ENCODE data around the gene PLXDC2. TPM values are rescaled to one million over a fixed set of nuclear protein-coding genes. Genes with fewer than 3 reads are reported as not detected.

Gene PLXDC2
- total RNA-seq, 2 donors from 2014 or later = 19.5 to 26.4 TPM

DNA sequence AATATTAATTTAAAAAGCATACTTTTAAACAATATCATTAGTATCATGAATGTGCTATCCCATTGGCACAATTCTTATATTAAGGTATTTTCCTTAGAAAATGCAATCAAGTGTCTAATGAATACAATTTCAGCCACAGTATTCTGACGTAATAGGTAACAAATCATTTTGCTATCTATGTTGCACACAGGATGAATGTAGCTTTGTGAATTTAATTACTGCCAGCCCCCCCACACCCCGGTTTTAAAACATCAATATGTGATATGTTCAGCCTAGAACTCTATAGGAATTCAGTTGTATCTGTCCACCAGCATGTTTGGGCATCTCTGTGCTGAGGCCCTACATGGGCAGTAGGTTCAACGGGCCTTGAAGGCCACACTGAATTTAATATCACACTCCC is 274.6 kb downstream of the PLXDC2 start:
- no peaks in the 10 kb centered on the region for H3K4me1 ChIP-seq (ENCODE audit: control insufficient read depth, insufficient read depth, low read length)
- no peaks in the 10 kb centered on the region for H3K27me3 ChIP-seq (ENCODE audit: control insufficient read depth, insufficient read depth, low read length, poor library complexity, severe bottlenecking)
- no peak overlapping the region for H3K27ac ChIP-seq (ENCODE audit: low read depth, low read length)
- H3K9me3 ChIP-seq (ENCODE audit: control insufficient read depth, low read length) = no peaks in the 10 kb centered on the region
- peaks cover 4% of the 10 kb centered on the region for H3K36me3 Mint-ChIP-seq (ENCODE audit: low read depth)
- DNase-seq = no peak
- H3K4me3 Mint-ChIP-seq = no peak overlapping the region
- no peaks in the 10 kb centered on the region for H3K4me1 Mint-ChIP-seq
- H3K4me3 ChIP-seq (ENCODE audit: low read length) = no peak overlapping the region
- 86 to 91% methylated on average over 3 of the region's 3 CpGs for WGBS, 2 experiments (ENCODE audit: insufficient coverage in 1 of 2, insufficient read length in 1 of 2)
- H3K36me3 ChIP-seq (ENCODE audit: control insufficient read depth, insufficient read depth, low read length) = no peaks in the 10 kb centered on the region
- H3K9me3 Mint-ChIP-seq = peaks cover 4% of the 10 kb centered on the region
- no peaks in the 10 kb centered on the region for H3K27me3 Mint-ChIP-seq (ENCODE audit: insufficient read depth)
- TF ChIP-seq, protein P1, sequence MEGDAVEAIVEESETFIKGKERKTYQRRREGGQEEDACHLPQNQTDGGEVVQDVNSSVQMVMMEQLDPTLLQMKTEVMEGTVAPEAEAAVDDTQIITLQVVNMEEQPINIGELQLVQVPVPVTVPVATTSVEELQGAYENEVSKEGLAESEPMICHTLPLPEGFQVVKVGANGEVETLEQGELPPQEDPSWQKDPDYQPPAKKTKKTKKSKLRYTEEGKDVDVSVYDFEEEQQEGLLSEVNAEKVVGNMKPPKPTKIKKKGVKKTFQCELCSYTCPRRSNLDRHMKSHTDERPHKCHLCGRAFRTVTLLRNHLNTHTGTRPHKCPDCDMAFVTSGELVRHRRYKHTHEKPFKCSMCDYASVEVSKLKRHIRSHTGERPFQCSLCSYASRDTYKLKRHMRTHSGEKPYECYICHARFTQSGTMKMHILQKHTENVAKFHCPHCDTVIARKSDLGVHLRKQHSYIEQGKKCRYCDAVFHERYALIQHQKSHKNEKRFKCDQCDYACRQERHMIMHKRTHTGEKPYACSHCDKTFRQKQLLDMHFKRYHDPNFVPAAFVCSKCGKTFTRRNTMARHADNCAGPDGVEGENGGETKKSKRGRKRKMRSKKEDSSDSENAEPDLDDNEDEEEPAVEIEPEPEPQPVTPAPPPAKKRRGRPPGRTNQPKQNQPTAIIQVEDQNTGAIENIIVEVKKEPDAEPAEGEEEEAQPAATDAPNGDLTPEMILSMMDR (conservative IDR thresholded peaks at IDR 0.05) = no peak
- no peak overlapping the region for H3K9ac ChIP-seq (ENCODE audit: extremely low read depth, low read length, poor library complexity, severe bottlenecking)
- H3K27ac Mint-ChIP-seq = no peak overlapping the region

DNA sequence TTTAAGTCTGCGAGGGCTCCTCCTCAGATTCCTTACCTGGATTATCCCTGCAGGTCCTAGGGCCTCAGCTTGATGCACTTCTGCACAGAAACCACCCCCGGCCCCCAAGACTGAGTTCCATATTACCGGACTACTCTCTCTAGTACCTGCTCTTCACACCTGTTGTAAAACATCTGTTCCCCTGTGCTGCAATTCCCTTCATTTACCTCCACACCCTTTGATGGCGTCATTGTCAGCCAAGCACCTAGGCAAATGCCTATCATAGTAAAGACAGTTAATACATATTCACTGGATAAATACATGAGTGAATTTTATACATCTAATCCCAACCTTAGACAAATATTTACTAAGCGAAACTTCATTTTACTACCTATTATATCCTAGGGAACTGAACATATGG is 275.5 kb downstream of the PLXDC2 start:
- H3K27me3 ChIP-seq (ENCODE audit: control insufficient read depth, insufficient read depth, low read length, poor library complexity, severe bottlenecking) = no peaks in the 10 kb centered on the region
- no peaks in the 10 kb centered on the region for H3K9me3 ChIP-seq (ENCODE audit: control insufficient read depth, low read length)
- no peak overlapping the region for H3K9ac ChIP-seq (ENCODE audit: extremely low read depth, low read length, poor library complexity, severe bottlenecking)
- H3K4me3 ChIP-seq (ENCODE audit: low read length) = no peak overlapping the region
- TF ChIP-seq, protein P1 (conservative IDR thresholded peaks at IDR 0.05) = no peak
- 93 to 100% methylated on average over 1 to 5 of the region's 5 CpGs for WGBS, 2 experiments (ENCODE audit: insufficient coverage in 1 of 2, insufficient read length in 1 of 2)
- H3K36me3 Mint-ChIP-seq (ENCODE audit: low read depth) = peaks cover 4% of the 10 kb centered on the region
- peaks cover 4% of the 10 kb centered on the region for H3K9me3 Mint-ChIP-seq
- no peak overlapping the region for H3K4me3 Mint-ChIP-seq
- no peak overlapping the region for H3K27ac ChIP-seq (ENCODE audit: low read depth, low read length)
- H3K4me1 Mint-ChIP-seq = no peaks in the 10 kb centered on the region
- no peaks in the 10 kb centered on the region for H3K36me3 ChIP-seq (ENCODE audit: control insufficient read depth, insufficient read depth, low read length)
- no peaks in the 10 kb centered on the region for H3K4me1 ChIP-seq (ENCODE audit: control insufficient read depth, insufficient read depth, low read length)
- no peak for DNase-seq
- H3K27ac Mint-ChIP-seq = no peak overlapping the region
- no peaks in the 10 kb centered on the region for H3K27me3 Mint-ChIP-seq (ENCODE audit: insufficient read depth)

DNA sequence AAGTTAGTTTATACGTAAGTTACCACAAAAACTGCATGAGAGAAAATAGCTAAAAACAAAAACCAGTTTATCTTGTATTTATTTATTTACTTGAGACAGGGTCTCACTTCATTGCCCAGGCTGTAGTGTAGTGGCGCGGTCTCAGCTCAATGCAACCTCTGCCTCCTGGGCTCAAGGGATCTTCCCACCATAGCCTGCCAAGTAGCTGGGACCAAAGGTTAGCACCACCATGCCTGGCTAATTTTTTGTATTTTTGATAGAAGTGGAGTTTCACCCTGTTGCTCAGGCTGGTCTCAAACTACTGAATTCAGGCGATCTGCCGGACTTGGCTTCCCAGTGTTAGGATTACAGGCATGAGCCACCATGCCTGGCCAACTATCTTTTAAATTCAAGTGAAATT is 277.4 kb downstream of the PLXDC2 start:
- Histone ChIP-seq H3K9ac (ENCODE audit: extremely low read depth, low read length, poor library complexity, severe bottlenecking) (no peak overlapping the region), H3K4me3 (ENCODE audit: low read length) (no peak overlapping the region), H3K9me3 (ENCODE audit: control insufficient read depth, low read length) (no peaks in the 10 kb centered on the region), H3K27ac (ENCODE audit: low read depth, low read length) (no peak overlapping the region), H3K27me3 (ENCODE audit: control insufficient read depth, insufficient read depth, low read length, poor library complexity, severe bottlenecking) (no peaks in the 10 kb centered on the region), H3K4me1 (ENCODE audit: control insufficient read depth, insufficient read depth, low read length) (no peaks in the 10 kb centered on the region), H3K36me3 (ENCODE audit: control insufficient read depth, insufficient read depth, low read length) (no peaks in the 10 kb centered on the region)
- Mint-ChIP-seq H3K9me3 (peaks cover 4% of the 10 kb centered on the region), H3K4me1 (no peaks in the 10 kb centered on the region), H3K36me3 (ENCODE audit: low read depth) (peaks cover 4% of the 10 kb centered on the region), H3K27ac (no peak overlapping the region), H3K27me3 (ENCODE audit: insufficient read depth) (no peaks in the 10 kb centered on the region), H3K4me3 (no peak overlapping the region)
- TF ChIP-seq, protein P1 (conservative IDR thresholded peaks at IDR 0.05) = no peak
- no peak for DNase-seq
- 86% methylated on average over 5 of the region's 5 CpGs; no CpG with 5 or more reads in 1 of the 2 experiments for WGBS, 2 experiments (ENCODE audit: insufficient coverage in 1 of 2, insufficient read length in 1 of 2)
